Left ventricle myocardium inferior (tissue), 1 donor: ENCODE measurements around the gene HBG1. TPM values are rescaled to one million over a fixed set of nuclear protein-coding genes. Genes with fewer than 3 reads are reported as not detected.
"Not testable (repeated sequence)": the region's sequence is repeated elsewhere in the genome, so short reads cannot be mapped to it uniquely, and the experiment has no call there.

Source experiments
- DNase-seq: peaks from one replicate; pipeline ENCODE4 v3.0.0-alpha.2; 2020
- H3K27ac ChIP-seq: fragments of 200-600 bp; replicated peaks from 2 replicates; pipeline ENCODE4 v1.8.0; 2021
- H3K27me3 ChIP-seq: fragments of 200-600 bp; 2 replicates; pipeline ENCODE4 v1.8.0; 2021; ENCODE audit warnings: low read depth
- H3K36me3 ChIP-seq: fragments of 200-600 bp; 2 replicates; pipeline ENCODE4 v1.8.0; 2021
- H3K4me1 ChIP-seq: fragments of 200-600 bp; 2 replicates; pipeline ENCODE4 v1.8.0; 2021
- H3K4me3 ChIP-seq: fragments of 200-600 bp; 2 replicates; pipeline ENCODE4 v1.8.0; 2021; ENCODE audit warnings: mild to moderate bottlenecking, moderate library complexity
- H3K9me3 ChIP-seq: fragments of 200-600 bp; replicated peaks from 2 replicates; pipeline ENCODE4 v1.8.0; 2021
- CTCF ChIP-seq: fragments of 200-600 bp; IDR thresholded peaks from 2 replicates; pipeline ENCODE4 v1.8.0; 2021; ENCODE audit warnings: antibody characterized with exemption, mild to moderate bottlenecking, borderline replicate concordance
- intact Hi-C: fragments of 100-400 bp; cut with micrococcal nuclease; formaldehyde crosslinking; loops from one replicate; pipeline ENCODE4 v1.11.0; 2022
- total RNA-seq: library from RNA; stranded (reverse); fragmentation: NEBNext Ultra II Directional; extraction: Animal tissue kit (Norgen Biotek cat#: 25700); gene quantifications from one replicate; pipeline ENCODE4 v1.2.1, GENCODE V29; 2021
- donor health status: DM: no; HTN: yes; CAD: no; lungs with severe emphysema.

Gene HBG1
- total RNA-seq, 1 donor from 2014 or later, result not detected

- DNase-seq, result no peak
- Histone ChIP-seq H3K27ac (no peak overlapping the region), H3K27me3 (no peaks in the 10 kb centered on the region)
Measured at GRCh38 chr11:5267033-5267563, 17.4 kb upstream of the HBG1 start.

GRCh38 chr11:5266609-5267008 lies 17.0 kb upstream of the HBG1 start:
- Histone ChIP-seq H3K4me3 (no peak overlapping the region), H3K27ac (no peak overlapping the region), H3K9me3 (no peaks in the 10 kb centered on the region), H3K4me1 (no peaks in the 10 kb centered on the region), H3K36me3 (no peaks in the 10 kb centered on the region), H3K27me3 (no peaks in the 10 kb centered on the region)
- intact Hi-C loops, result no loop called here
- TF ChIP-seq CTCF, result no peak
- no peak for DNase-seq

More at GRCh38 chr11:5267033-5267563, 17.4 kb upstream of the HBG1 start:
- no peak for TF ChIP-seq CTCF
- no peaks in the 10 kb centered on the region for H3K36me3 ChIP-seq
- no peaks in the 10 kb centered on the region for H3K4me1 ChIP-seq
- no peaks in the 10 kb centered on the region for H3K9me3 ChIP-seq
- intact Hi-C loops, result no loop called here
- H3K4me3 ChIP-seq, result no peak overlapping the region

- Histone ChIP-seq H3K9me3 (no peaks in the 10 kb centered on the region), H3K36me3 (no peaks in the 10 kb centered on the region), H3K4me3 (no peak overlapping the region), H3K27me3 (no peaks in the 10 kb centered on the region), H3K4me1 (no peaks in the 10 kb centered on the region), H3K27ac (no peak overlapping the region)
- TF ChIP-seq CTCF, result no peak
- intact Hi-C loops, result no loop called here
- DNase-seq, result no peak
Measured at GRCh38 chr11:5265832-5266231, 16.2 kb upstream of the HBG1 start.

- Histone ChIP-seq H3K9me3 (peaks cover 8% of the 10 kb centered on the region), H3K36me3 (no peaks in the 10 kb centered on the region), H3K4me3 (no peak overlapping the region), H3K27ac (no peak overlapping the region), H3K27me3 (no peaks in the 10 kb centered on the region), H3K4me1 (no peaks in the 10 kb centered on the region)
- DNase-seq, result no peak
- intact Hi-C loops, result no loop called here
- no peak for TF ChIP-seq CTCF
Measured at GRCh38 chr11:5258543-5259262, 9.0 kb upstream of the HBG1 start.

GRCh38 chr11:5257296-5257695 lies 7.6 kb upstream of the HBG1 start:
- H3K27ac ChIP-seq, result no peak overlapping the region
- H3K4me3 ChIP-seq, result no peak overlapping the region
- no peaks in the 10 kb centered on the region for H3K4me1 ChIP-seq
- H3K27me3 ChIP-seq, result no peaks in the 10 kb centered on the region
- H3K9me3 ChIP-seq, result peaks cover 8% of the 10 kb centered on the region
- intact Hi-C loops, result no loop called here
- no peaks in the 10 kb centered on the region for H3K36me3 ChIP-seq
- DNase-seq, result no peak
- TF ChIP-seq CTCF, result no peak

GRCh38 chr11:5254646-5255413 lies 5.2 kb upstream of the HBG1 start, which contains the start of gene HBG2:
TSS of gene HBG2 (minus strand) at chr11:5254781. CDS start at chr11:5254728, 53 bp downstream.
- H3K27ac ChIP-seq, H3K4me3 ChIP-seq, DNase-seq, H3K27me3 ChIP-seq, intact Hi-C loops, H3K36me3 ChIP-seq, H3K4me1 ChIP-seq, H3K9me3 ChIP-seq: not testable (repeated sequence)

- H3K4me3 ChIP-seq, H3K4me1 ChIP-seq, H3K9me3 ChIP-seq, H3K27me3 ChIP-seq, H3K27ac ChIP-seq, H3K36me3 ChIP-seq, DNase-seq, intact Hi-C loops: not testable (repeated sequence)
Measured at GRCh38 chr11:5254023-5254422, 4.4 kb upstream of the HBG1 start.

GRCh38 chr11:5253440-5253839 lies 3.8 kb upstream of the HBG1 start:
- H3K4me3 ChIP-seq, H3K27me3 ChIP-seq, H3K27ac ChIP-seq, H3K9me3 ChIP-seq, intact Hi-C loops, DNase-seq, H3K36me3 ChIP-seq, H3K4me1 ChIP-seq: not testable (repeated sequence)
